Thoracic aorta endothelial cell (primary cell): Measurements from ENCODE around the gene C2orf66. TPM values are rescaled to one million over a fixed set of nuclear protein-coding genes. Genes with fewer than 3 reads are reported as not detected.

Experiments
- small RNA-seq: library from RNA; depleted of rRNA; stranded (forward); fragments of <200 nt; gene quantifications from one replicate; pipeline ENCODE3, GENCODE V24; 2012
- total RNA-seq: library from RNA; depleted of rRNA; stranded (reverse); fragments of >200 nt; gene quantifications from 2 replicates; pipeline ENCODE4 v1.2.3, GENCODE V29; 2012

C2orf66 gene
- total RNA-seq: 0.22 and 0.40 TPM in 2 replicates

GRCh38 chr2:196809260-196809659 lies at the start of gene C2orf66:
Gene C2orf66 (minus strand): TSS chr2:196809355. CDS start chr2:196809336, 19 bp downstream.

Small RNAs within 50 kb of the gene (small RNA-seq; reads per million reads assigned to genes)
- not detected for gene AC012486.1

Other genes with a start within 250 kb of the C2orf66 start
- gene HECW2, start 215.8 kb downstream of the C2orf66 start, total RNA-seq: 135 and 141 TPM in 2 replicates
- gene CCDC150, start 169.6 kb downstream of the C2orf66 start, total RNA-seq: 19.7 and 26.3 TPM in 2 replicates
- 61.3 and 71.1 TPM in 2 replicates for gene GTF3C3, start 9.7 kb downstream of the C2orf66 start, total RNA-seq
- gene PGAP1, start 117.4 kb upstream of the C2orf66 start, total RNA-seq: 19.7 and 26.9 TPM in 2 replicates